HG03135 (cell line): ENCODE measurements around the gene ENPP6.
"Not testable (repeated sequence)": the region's sequence is repeated elsewhere in the genome, so short reads cannot be mapped to it uniquely, and the experiment has no call there.

ENCODE experiments used
- ATAC-seq: cut with Tn5 transposase; IDR thresholded peaks from one replicate; pipeline ENCODE4 v1.9.1; 2021; ENCODE audit warnings: mild to moderate bottlenecking, moderate library complexity; ENCODE audit not compliant: unreplicated experiment

The ENPP6 gene

GRCh38 chr4:184150102-184150839 is 67.4 kb downstream of the ENPP6 start:
- no peak for ATAC-seq

- no peak for ATAC-seq
Observed at GRCh38 chr4:184148738-184149637, 68.7 kb downstream of the ENPP6 start.

GRCh38 chr4:184147858-184148737 is 69.6 kb downstream of the ENPP6 start:
- no peak for ATAC-seq

GRCh38 chr4:184146951-184147350 is 70.7 kb downstream of the ENPP6 start:
- ATAC-seq: no peak

GRCh38 chr4:184145596-184145995 is 72.1 kb downstream of the ENPP6 start:
- no peak for ATAC-seq

- ATAC-seq: no peak
Observed at GRCh38 chr4:184143770-184144564, 73.7 kb downstream of the ENPP6 start.

GRCh38 chr4:184142121-184143000 is 75.3 kb downstream of the ENPP6 start:
- ATAC-seq: no peak

- ATAC-seq: not testable (repeated sequence)
Observed at GRCh38 chr4:184140901-184141300, 76.8 kb downstream of the ENPP6 start.

GRCh38 chr4:184136525-184136924 is 81.1 kb downstream of the ENPP6 start:
- no peak for ATAC-seq

- ATAC-seq: no peak
Observed at GRCh38 chr4:184126800-184127199, 90.9 kb downstream of the ENPP6 start.

- ATAC-seq: no peak
Observed at GRCh38 chr4:184122631-184123408, 94.9 kb downstream of the ENPP6 start.

GRCh38 chr4:184120549-184121127 is 97.0 kb downstream of the ENPP6 start:
- ATAC-seq: no peak

- ATAC-seq: no peak
Observed at GRCh38 chr4:184117662-184118199, 99.9 kb downstream of the ENPP6 start.

GRCh38 chr4:184115399-184115798 is 102.3 kb downstream of the ENPP6 start:
- no peak for ATAC-seq

- no peak for ATAC-seq
Observed at GRCh38 chr4:184114431-184114830, 103.2 kb downstream of the ENPP6 start.

- ATAC-seq: no peak
Observed at GRCh38 chr4:184112006-184112550, 105.6 kb downstream of the ENPP6 start.

- ATAC-seq: no peak
Observed at GRCh38 chr4:184111233-184111832, 106.3 kb downstream of the ENPP6 start.
